Activated CD4-positive, alpha-beta memory T cell treated with anti-CD3 and anti-CD28 coated beads for 36 hours (primary cell): ENCODE data around the gene LHFPL2. TPM values are rescaled to one million over a fixed set of nuclear protein-coding genes. Genes with fewer than 3 reads are reported as not detected.

Source experiments
- CTCF ChIA-PET: fragments of 350-600 bp; sonication (Branson Sonifier 250); formaldehyde crosslinking; loops from one replicate; lab custom pipeline; 2021; ENCODE audit warnings: antibody characterized with exemption, inconsistent platforms; lab: Charles Lee
- POLR2A ChIA-PET: fragments of 350-600 bp; sonication (Branson Sonifier 250); formaldehyde crosslinking; loops from one replicate; lab custom pipeline; 2021; ENCODE audit warnings: antibody characterized with exemption; lab: Charles Lee
- DNase-seq: peaks from one replicate; pipeline ENCODE4 v3.0.0-alpha.2; 2020
- H3K27ac Mint-ChIP-seq: one replicate; pipeline ENCODE4 v1.8.0; 2021; ENCODE audit warnings: mixed read lengths
- H3K27me3 Mint-ChIP-seq: one replicate; pipeline ENCODE4 v1.8.0; 2021; ENCODE audit warnings: mixed read lengths
- H3K36me3 Mint-ChIP-seq: one replicate; pipeline ENCODE4 v1.8.0; 2021; ENCODE audit warnings: mixed read lengths
- H3K4me1 Mint-ChIP-seq: one replicate; pipeline ENCODE4 v1.8.0; 2021; ENCODE audit warnings: low read depth, mixed read lengths
- H3K4me3 Mint-ChIP-seq: one replicate; pipeline ENCODE4 v1.8.0; 2021; ENCODE audit warnings: mild to moderate bottlenecking, mixed read lengths
- H3K9me3 Mint-ChIP-seq: one replicate; pipeline ENCODE4 v1.8.0; 2021; ENCODE audit warnings: mixed read lengths
- intact Hi-C: fragments of 100-400 bp; cut with micrococcal nuclease; formaldehyde crosslinking; loops from one replicate; pipeline ENCODE4 v1.15.1; 2023
- total RNA-seq, 2 experiments: library from RNA; stranded (reverse); gene quantifications; one replicate each; pipeline ENCODE4 v1.2.3, GENCODE V29; 2021

Gene LHFPL2
- total RNA-seq, 2 experiments from 2014 or later = 0.05 to 0.19 TPM

GRCh38 chr5:78500028-78500427 lies 148.5 kb downstream of the LHFPL2 start:
- no peak for DNase-seq
- no peak overlapping the region for H3K4me3 Mint-ChIP-seq
- POLR2A ChIA-PET = interaction anchor here (0.6 kb wide), 1 partner anchor 26 kb away, joined by 4 read pairs; no protein-coding TSS in a partner anchor
- H3K36me3 Mint-ChIP-seq = no peaks in the 10 kb centered on the region
- intact Hi-C loops = no loop called here
- CTCF ChIA-PET = no interaction called here
- H3K4me1 Mint-ChIP-seq = no peaks in the 10 kb centered on the region
- peaks cover 51% of the 10 kb centered on the region for H3K27me3 Mint-ChIP-seq
- H3K9me3 Mint-ChIP-seq = no peaks in the 10 kb centered on the region
- no peak overlapping the region for H3K27ac Mint-ChIP-seq

- Mint-ChIP-seq H3K27ac (no peak overlapping the region), H3K4me1 (no peaks in the 10 kb centered on the region), H3K27me3 (peaks cover 49% of the 10 kb centered on the region), H3K4me3 (no peak overlapping the region), H3K36me3 (no peaks in the 10 kb centered on the region), H3K9me3 (no peaks in the 10 kb centered on the region)
- DNase-seq = no peak
- intact Hi-C loops = no loop called here
- ChIA-PET CTCF (no interaction called here), POLR2A (interaction anchor here (0.6 kb wide), 1 partner anchor 25 kb away, joined by 4 read pairs; no protein-coding TSS in a partner anchor)
Measured at GRCh38 chr5:78499485-78499884, 149.1 kb downstream of the LHFPL2 start.

- Mint-ChIP-seq H3K9me3 (no peaks in the 10 kb centered on the region), H3K4me3 (no peak overlapping the region), H3K36me3 (no peaks in the 10 kb centered on the region), H3K27me3 (peaks cover 43% of the 10 kb centered on the region), H3K27ac (no peak overlapping the region), H3K4me1 (no peaks in the 10 kb centered on the region)
- intact Hi-C loops = no loop called here
- CTCF ChIA-PET = no interaction called here
- no peak for DNase-seq
- POLR2A ChIA-PET = no interaction called here
Measured at GRCh38 chr5:78497573-78498533, 150.7 kb downstream of the LHFPL2 start.

- no peaks in the 10 kb centered on the region for H3K4me1 Mint-ChIP-seq
- POLR2A ChIA-PET = interaction anchor here (0.6 kb wide), 1 partner anchor 296 kb away, joined by 3 read pairs; no protein-coding TSS in a partner anchor
- H3K36me3 Mint-ChIP-seq = no peaks in the 10 kb centered on the region
- intact Hi-C loops = no loop called here
- DNase-seq = no peak
- CTCF ChIA-PET = no interaction called here
- H3K27me3 Mint-ChIP-seq = peaks cover 31% of the 10 kb centered on the region
- H3K27ac Mint-ChIP-seq = no peak overlapping the region
- no peak overlapping the region for H3K4me3 Mint-ChIP-seq
- H3K9me3 Mint-ChIP-seq = no peaks in the 10 kb centered on the region
Measured at GRCh38 chr5:78496373-78496772, 152.2 kb downstream of the LHFPL2 start.

- H3K27me3 Mint-ChIP-seq = peaks cover 27% of the 10 kb centered on the region
- POLR2A ChIA-PET = interaction anchor here (0.6 kb wide), 1 partner anchor 297 kb away, joined by 3 read pairs; no protein-coding TSS in a partner anchor
- CTCF ChIA-PET = no interaction called here
- no peak overlapping the region for H3K4me3 Mint-ChIP-seq
- intact Hi-C loops = no loop called here
- no peaks in the 10 kb centered on the region for H3K9me3 Mint-ChIP-seq
- DNase-seq = no peak
- H3K4me1 Mint-ChIP-seq = no peaks in the 10 kb centered on the region
- no peak overlapping the region for H3K27ac Mint-ChIP-seq
- H3K36me3 Mint-ChIP-seq = no peaks in the 10 kb centered on the region
Measured at GRCh38 chr5:78495800-78496199, 152.8 kb downstream of the LHFPL2 start.

GRCh38 chr5:78492650-78493049 lies 155.9 kb downstream of the LHFPL2 start:
- intact Hi-C loops = no loop called here
- no peak overlapping the region for H3K4me3 Mint-ChIP-seq
- peaks cover 6% of the 10 kb centered on the region for H3K27me3 Mint-ChIP-seq
- POLR2A ChIA-PET = no interaction called here
- no peak overlapping the region for H3K27ac Mint-ChIP-seq
- CTCF ChIA-PET = no interaction called here
- peaks cover 4% of the 10 kb centered on the region for H3K36me3 Mint-ChIP-seq
- H3K9me3 Mint-ChIP-seq = no peaks in the 10 kb centered on the region
- no peaks in the 10 kb centered on the region for H3K4me1 Mint-ChIP-seq
- no peak for DNase-seq

GRCh38 chr5:78492224-78492623 lies 156.3 kb downstream of the LHFPL2 start:
- ChIA-PET POLR2A (no interaction called here), CTCF (no interaction called here)
- Mint-ChIP-seq H3K9me3 (no peaks in the 10 kb centered on the region), H3K27ac (no peak overlapping the region), H3K4me3 (no peak overlapping the region), H3K4me1 (no peaks in the 10 kb centered on the region), H3K36me3 (peaks cover 4% of the 10 kb centered on the region), H3K27me3 (peaks cover 6% of the 10 kb centered on the region)
- DNase-seq = no peak
- intact Hi-C loops = no loop called here

GRCh38 chr5:78490709-78491485 lies 157.7 kb downstream of the LHFPL2 start:
- intact Hi-C loops = no loop called here
- Mint-ChIP-seq H3K36me3 (peaks cover 4% of the 10 kb centered on the region), H3K9me3 (no peaks in the 10 kb centered on the region), H3K4me1 (no peaks in the 10 kb centered on the region), H3K27ac (no peak overlapping the region), H3K27me3 (no peaks in the 10 kb centered on the region), H3K4me3 (no peak overlapping the region)
- ChIA-PET POLR2A (no interaction called here), CTCF (no interaction called here)
- no peak for DNase-seq

- intact Hi-C loops = no loop called here
- no peak overlapping the region for H3K27ac Mint-ChIP-seq
- ChIA-PET POLR2A (no interaction called here), CTCF (interaction anchor here (1.1 kb wide), 1 partner anchor 44 kb away, joined by 3 read pairs; no protein-coding TSS in a partner anchor)
- no peak overlapping the region for H3K4me3 Mint-ChIP-seq
- H3K27me3 Mint-ChIP-seq = no peaks in the 10 kb centered on the region
- no peaks in the 10 kb centered on the region for H3K9me3 Mint-ChIP-seq
- peaks cover 4% of the 10 kb centered on the region for H3K36me3 Mint-ChIP-seq
- H3K4me1 Mint-ChIP-seq = peaks cover 7% of the 10 kb centered on the region
- no peak for DNase-seq
Measured at GRCh38 chr5:78487846-78488245, 160.7 kb downstream of the LHFPL2 start.

- no peak overlapping the region for H3K27ac Mint-ChIP-seq
- no peaks in the 10 kb centered on the region for H3K9me3 Mint-ChIP-seq
- intact Hi-C loops = no loop called here
- CTCF ChIA-PET = no interaction called here
- POLR2A ChIA-PET = no interaction called here
- no peaks in the 10 kb centered on the region for H3K27me3 Mint-ChIP-seq
- H3K4me3 Mint-ChIP-seq = no peak overlapping the region
- peaks cover 4% of the 10 kb centered on the region for H3K36me3 Mint-ChIP-seq
- no peak for DNase-seq
- H3K4me1 Mint-ChIP-seq = peaks cover 7% of the 10 kb centered on the region
Measured at GRCh38 chr5:78486218-78486617, 162.4 kb downstream of the LHFPL2 start.

GRCh38 chr5:78483809-78484521 lies 164.6 kb downstream of the LHFPL2 start:
- Mint-ChIP-seq H3K4me1 (peaks cover 7% of the 10 kb centered on the region), H3K36me3 (no peaks in the 10 kb centered on the region), H3K27me3 (no peaks in the 10 kb centered on the region), H3K4me3 (no peak overlapping the region), H3K27ac (no peak overlapping the region), H3K9me3 (no peaks in the 10 kb centered on the region)
- intact Hi-C loops = no loop called here
- DNase-seq = no peak
- POLR2A ChIA-PET = no interaction called here
- CTCF ChIA-PET = no interaction called here

GRCh38 chr5:78482948-78483347 lies 165.6 kb downstream of the LHFPL2 start:
- H3K27ac Mint-ChIP-seq = no peak overlapping the region
- no peaks in the 10 kb centered on the region for H3K36me3 Mint-ChIP-seq
- peaks cover 7% of the 10 kb centered on the region for H3K4me1 Mint-ChIP-seq
- H3K27me3 Mint-ChIP-seq = no peaks in the 10 kb centered on the region
- H3K9me3 Mint-ChIP-seq = no peaks in the 10 kb centered on the region
- POLR2A ChIA-PET = no interaction called here
- no peak for DNase-seq
- no peak overlapping the region for H3K4me3 Mint-ChIP-seq
- intact Hi-C loops = no loop called here
- CTCF ChIA-PET = no interaction called here
